GM12874 (cell line): Measurements from ENCODE around the gene CTIF.

Source experiments
- TF ChIP-seq, protein P1 (sequence below): IDR thresholded peaks from 2 replicates; pipeline ENCODE4 v1.5.1; 2011; ENCODE audit warnings: low read depth, mild to moderate bottlenecking, control low read depth, low read length, moderate library complexity; ENCODE audit not compliant: insufficient read depth

CTIF gene

DNA sequence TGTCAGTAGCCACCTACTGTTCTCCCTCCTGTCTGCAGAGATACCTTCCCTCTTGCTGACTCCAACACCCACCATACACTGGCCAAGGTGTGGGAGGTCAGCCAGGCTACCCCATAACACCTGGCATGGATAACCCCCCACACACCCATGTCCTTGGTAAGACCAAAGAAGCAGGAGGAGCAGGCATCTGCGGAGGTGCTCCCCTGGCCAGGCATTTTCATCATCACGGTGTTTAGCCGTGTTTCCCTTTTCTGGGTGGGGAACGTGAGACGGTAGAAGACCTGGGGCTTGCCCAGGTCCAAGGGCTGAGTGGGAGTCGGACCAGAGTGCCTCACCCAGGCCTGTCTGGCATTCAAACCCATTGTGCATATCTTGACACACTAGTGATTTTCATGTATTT, 261.6 kb downstream of the CTIF start:
- TF ChIP-seq, protein P1, sequence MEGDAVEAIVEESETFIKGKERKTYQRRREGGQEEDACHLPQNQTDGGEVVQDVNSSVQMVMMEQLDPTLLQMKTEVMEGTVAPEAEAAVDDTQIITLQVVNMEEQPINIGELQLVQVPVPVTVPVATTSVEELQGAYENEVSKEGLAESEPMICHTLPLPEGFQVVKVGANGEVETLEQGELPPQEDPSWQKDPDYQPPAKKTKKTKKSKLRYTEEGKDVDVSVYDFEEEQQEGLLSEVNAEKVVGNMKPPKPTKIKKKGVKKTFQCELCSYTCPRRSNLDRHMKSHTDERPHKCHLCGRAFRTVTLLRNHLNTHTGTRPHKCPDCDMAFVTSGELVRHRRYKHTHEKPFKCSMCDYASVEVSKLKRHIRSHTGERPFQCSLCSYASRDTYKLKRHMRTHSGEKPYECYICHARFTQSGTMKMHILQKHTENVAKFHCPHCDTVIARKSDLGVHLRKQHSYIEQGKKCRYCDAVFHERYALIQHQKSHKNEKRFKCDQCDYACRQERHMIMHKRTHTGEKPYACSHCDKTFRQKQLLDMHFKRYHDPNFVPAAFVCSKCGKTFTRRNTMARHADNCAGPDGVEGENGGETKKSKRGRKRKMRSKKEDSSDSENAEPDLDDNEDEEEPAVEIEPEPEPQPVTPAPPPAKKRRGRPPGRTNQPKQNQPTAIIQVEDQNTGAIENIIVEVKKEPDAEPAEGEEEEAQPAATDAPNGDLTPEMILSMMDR: no peak

- TF ChIP-seq, protein P1: no peak
Measured at GRCh38 chr18:48800876-48801727, 262.3 kb downstream of the CTIF start.

- TF ChIP-seq, protein P1: no peak
Measured at GRCh38 chr18:48801728-48802542, 263.1 kb downstream of the CTIF start.

DNA sequence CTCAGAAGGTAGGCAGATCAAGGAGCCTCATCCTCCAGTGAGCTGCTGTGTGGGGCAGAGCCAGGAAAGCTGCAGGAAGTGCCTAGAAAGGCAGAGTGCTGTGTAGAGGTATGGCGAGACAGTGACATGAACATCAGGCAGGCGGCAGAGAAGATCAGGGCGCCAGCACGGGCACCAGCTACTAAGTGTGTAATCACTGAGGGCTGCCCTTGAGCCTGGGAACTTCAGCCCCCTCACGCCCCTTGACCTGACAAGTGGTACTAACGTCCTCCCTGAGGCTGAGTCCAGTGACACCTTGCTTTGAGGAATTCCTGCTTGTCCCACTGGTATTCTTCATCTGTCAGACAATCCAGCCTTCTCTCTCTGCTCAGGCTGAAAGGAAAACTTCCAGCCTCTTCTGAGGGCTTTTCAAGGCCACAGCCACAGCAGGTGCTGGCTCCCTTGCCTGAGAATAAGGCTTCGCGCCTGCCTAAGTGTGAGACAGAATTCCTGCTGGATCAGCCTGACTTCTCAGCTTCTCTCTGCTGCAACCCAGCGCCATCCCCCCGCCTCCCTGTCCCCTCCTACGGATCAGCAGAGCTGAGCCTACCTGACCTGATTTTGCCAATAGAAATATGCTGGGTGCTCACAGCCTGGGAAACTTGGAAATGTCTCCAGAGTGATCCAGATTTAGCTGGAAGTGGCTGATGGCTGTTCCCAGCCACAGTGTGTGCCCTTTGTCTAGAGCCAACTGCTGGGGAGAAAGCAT, 263.9 kb downstream of the CTIF start:
- TF ChIP-seq, protein P1: no peak

DNA sequence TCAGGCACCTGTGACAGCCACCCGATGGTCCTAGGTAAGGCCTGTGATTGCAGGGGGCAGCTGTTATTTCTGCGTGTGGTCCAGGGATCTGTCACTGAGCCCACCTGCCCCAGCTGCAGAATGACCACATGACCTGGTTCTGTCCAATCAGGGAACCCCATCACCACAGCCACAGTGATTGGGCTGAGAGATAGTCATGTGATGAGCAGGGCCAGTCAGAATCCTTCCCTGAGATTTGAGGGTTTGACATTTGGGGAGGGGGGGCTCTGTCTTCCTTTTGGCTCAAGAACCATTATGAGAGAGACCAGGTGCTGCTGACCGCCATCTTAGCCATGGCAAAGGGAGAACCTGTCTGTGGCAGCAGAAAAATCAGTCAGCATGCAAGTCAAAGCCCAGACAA, 264.7 kb downstream of the CTIF start:
- TF ChIP-seq, protein P1: no peak

DNA sequence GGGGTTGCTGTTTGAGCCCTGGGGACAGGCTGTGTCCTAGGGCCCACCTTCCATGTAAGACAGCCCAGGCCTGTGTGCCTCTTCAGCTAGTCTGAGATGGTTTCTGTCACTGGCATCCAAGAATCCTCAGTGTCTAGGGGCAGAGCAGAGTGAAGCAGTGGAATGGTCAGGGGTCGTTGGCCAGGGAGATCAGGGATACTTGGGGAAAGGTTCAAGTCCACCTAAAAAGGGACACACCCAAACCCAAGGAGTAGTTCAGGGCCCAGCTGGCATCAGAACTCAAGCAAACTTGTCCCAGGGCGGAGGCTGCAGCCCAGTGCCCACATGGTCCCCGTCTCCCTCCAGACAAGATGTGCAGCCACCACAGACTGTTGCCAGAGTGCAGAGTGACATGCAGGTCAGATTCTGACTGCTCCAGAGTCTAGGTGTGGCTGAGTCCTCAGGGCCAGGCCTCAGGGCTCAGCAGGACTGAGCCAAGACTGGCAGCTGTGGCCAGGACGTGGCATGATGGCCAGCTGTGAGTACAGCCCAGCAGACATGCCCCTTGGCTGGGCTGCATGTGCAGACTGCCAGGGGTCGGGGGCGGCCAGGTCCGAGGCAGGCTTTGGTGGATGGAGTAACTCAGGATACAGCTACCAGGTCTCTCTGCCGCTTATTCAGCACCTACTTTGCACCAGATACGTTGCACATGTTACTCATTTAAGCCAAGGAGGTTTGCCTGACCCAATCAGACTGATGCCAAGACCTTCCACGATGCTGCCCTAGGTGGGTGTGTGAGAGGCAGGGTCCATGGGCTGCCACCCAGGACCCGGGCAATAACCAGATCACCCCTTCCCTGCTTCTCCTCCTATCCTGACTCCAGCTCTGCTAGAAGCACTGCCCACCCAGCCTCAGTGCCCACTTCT, 265.4 kb downstream of the CTIF start:
- TF ChIP-seq, protein P1: no peak
